GM21528 (cell line): ENCODE results near the gene IL6ST.
"Not testable (repeated sequence)": the region's sequence is repeated elsewhere in the genome, so short reads cannot be mapped to it uniquely, and the experiment has no call there.

Experiments used
- ATAC-seq: cut with Tn5 transposase; IDR thresholded peaks from one replicate; pipeline ENCODE4 v1.9.1; 2021; ENCODE audit warnings: mild to moderate bottlenecking, moderate library complexity; ENCODE audit not compliant: unreplicated experiment, low FRiP score

Gene IL6ST

DNA sequence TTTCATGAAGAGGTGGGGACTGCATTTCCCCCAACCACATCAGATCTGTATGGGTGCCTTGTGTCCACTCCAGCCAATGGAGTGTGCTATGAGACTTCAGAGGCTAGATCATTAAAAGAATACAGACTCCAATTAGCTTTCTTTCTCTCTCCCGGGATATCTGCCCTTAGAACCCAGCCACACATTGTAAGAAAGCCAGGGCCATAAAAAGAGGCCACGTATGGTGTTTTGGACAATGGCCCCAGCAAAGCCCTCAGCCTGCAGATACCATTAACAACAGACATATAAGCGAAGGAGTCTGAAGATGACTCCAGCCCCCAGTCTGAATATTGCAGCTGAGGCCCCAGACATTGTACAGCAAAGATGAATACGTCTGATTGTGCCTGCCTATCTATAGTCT is 21.5 kb downstream of the IL6ST start:
- no peak for ATAC-seq

DNA sequence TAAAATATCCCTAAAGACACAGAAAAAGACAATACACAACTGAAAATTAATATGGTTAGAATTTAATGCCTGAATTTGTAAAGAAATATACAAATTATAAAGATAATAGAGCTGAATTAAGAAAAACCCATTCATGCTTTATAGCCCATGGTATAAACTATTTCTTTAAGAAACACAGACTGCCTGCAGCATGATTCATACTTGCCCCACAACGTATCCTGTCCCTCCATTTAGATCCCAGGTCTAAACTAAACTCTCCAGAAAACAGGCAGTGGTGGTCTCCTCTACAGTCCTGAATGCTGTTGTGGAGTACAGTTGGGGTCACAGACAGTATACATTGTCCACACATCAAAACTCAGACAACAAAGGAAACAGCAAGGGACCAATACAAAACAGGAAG is 24.8 kb downstream of the IL6ST start:
- no peak for ATAC-seq

DNA sequence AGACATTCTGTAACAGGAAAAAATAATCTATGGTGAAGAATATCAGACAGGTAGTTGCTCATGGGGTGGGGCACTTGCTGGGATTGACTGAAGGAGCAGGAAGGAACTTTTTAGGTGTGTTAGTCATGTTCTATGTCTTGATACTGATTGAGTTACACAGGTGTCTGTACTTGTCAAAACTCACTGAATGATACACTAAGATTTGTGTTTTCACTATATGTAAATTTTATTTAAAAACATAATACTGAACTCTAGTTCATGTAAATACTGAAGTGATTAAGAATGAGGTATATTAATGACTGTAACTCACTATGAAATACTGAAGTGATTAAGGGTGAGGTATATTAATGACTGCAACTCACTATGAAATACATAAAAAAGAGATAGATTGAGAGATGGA is 28.5 kb downstream of the IL6ST start:
- no peak for ATAC-seq

DNA sequence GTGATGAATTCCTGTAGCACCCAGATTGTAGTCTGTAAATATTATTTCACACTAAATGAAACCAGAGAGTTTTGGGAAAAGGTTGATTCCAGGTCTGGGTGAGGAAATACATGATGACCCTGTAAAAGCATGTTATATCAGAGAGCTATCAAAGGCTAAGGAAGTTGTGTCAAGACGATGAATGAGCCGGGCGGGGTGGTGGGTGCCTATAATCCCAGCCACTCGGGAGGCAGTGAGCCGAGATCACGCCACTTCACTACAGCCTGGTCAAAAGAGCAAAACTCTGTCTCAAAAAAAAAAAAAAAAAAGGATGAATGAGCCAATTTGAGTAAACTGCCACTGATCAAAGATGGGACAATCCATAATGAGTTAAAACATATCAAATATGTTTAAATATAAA is 29.2 kb downstream of the IL6ST start:
- ATAC-seq: no peak

DNA sequence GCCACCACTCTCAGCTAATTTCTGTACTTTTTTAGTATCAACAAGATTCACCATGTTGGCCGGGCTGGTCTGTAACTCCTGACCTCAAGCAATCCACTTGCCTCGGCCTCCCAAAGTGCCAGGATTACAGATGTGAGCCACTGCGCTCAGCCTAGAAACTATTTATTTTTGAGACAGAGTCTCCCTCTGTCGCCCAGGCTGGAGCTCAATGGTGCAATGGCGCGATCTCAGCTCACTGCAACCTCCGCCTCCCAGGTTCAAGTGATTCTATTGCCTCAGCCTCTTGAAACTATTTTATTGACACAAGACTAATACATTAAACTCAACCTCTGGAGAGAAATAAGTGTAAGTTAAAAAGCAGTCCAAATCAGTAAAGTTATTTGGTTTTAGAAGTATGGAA is 34.0 kb downstream of the IL6ST start:
- ATAC-seq: no peak

DNA sequence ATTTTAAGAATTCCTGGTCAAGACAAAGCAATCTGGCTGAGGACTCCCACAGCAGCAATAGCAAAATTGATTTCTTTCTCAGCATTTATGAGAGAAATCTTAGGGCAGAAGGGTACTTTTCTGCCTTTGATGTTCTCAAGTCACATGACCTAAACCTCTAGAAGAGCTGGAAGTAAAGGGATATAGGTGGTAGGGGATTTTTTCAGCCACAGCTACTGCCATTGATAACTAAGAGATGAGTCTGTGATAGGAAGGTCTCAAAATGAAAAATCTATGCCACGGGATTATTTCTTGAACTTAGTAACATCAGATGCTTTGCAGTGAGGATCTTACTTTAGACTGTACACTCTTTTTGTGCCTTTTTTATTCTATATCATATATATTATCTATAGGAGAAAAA is 35.6 kb downstream of the IL6ST start:
- no peak for ATAC-seq

DNA sequence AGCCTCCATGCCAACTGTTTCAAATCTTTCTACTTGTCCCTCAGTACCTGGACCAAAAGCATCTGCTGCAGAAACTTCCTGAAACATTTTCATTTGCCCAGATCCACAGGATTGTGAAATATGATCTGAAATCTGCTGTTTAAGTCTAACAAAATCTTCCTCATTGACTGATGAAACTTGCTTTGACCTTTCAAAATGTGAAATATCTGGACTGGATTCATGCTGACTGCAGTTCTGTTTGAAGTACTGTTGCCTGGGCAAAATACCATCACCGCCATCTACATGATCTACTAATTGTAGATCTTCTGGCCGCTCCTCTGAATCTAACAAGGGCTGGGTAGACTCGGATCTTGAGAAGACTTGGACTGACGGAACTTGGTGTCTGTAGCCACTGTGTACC is 53.6 kb downstream of the IL6ST start:
- not testable (repeated sequence) for ATAC-seq

DNA sequence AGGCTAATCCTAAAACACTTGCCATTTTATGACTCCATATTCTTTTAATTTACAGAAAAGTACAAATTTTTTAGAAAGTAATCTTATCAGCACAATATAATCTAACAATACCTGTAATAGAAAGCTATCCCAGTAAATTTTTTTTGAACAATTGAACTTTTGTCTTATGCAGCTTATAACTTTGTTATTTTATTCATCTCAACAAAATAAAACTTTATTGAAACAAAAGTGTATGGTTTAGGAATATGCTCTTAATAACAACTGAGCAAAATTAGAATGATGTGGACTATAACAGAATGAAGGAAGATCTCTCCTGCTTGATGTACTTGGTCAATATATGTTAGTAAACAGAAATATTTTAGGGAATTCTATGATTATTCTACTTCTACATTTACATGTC is 57.2 kb downstream of the IL6ST start:
- ATAC-seq: not testable (repeated sequence)

DNA sequence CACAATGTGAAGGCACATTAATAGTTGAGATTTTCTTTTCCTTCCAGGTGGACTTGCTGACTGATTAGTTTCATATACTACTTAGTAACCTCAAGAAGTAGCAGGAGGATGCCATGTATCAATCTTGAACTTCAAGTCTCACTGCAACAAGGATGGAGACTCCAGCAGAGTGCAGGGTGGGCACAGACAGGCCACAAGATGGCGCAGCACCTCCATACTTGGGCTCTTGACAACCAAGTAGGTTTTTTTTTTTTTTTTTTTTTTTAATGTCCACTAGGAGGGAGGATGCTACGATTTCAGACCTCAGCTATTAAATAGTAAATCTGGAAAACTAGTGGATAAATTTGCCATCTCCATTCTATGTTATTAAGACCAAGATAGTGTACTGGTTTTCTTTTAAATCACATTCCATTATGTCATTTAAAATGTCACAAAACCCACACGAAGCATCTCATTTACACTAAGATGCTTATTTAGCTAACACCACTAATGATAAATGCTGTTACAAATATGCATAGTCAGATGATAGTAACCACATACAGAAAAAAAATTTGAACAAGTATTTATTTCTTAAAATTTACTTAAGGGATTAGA is 58.6 kb downstream of the IL6ST start:
- no peak for ATAC-seq

DNA sequence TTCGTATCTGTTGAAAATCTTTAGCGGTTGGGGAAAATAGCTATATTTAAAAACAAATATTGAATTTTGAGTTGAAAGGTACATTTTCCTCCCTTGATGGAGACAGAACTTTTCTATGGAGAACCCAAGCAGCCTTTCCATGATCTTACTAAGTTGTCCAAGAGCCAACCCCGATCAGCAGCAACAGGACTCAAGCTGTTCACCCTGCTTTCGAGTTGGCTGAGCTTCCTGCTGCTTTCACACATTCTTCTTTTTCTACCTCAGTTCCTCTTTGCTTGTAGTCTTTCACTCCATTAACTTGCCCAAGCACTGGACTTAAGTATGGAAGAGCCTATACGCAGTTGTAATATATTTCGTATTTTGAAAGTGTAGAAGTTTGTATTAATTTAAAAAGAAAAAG is 59.4 kb downstream of the IL6ST start:
- no peak for ATAC-seq

DNA sequence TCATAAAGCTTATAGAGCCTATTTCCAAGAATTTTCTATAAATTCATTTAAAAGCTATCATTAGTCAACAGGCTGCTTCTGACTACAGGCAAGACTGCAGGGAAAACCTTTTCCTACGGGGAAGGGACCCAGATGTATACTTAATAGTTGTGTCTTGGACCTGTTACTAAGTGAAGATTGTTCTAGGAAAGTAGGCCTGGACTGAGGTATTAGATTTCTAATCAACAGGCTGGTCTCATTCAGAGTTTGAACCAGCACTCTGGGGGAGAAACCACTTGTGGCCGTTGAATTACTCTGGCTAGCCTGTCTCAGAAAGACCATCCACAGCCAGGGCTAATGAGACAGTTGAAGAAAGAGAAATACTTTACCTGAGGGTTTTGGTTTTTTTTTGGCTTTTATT is 60.0 kb downstream of the IL6ST start:
- no peak for ATAC-seq

DNA sequence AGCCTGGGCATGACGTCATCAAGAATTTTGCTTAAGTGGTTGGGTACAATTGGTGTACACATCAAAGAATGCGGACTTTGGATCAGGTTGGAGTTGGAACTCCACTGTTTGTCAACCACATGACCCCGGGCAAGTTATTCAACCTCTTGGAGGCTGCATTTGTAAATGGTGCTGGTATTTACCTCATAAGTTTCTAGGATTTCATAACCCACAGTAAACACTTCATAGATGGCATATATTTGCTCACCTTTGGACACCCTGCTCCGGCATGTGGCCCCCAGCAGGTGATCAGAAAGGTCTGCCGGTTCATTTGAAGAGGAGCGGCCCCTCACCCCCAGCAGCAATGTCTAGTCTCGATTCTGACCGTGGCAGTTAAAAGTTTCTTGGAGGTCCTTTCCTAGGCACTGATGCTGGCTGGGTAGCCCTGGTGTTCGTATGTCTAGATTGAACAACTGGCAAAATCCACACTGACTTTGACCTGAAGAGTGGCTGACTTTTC is 60.6 kb downstream of the IL6ST start:
- no peak for ATAC-seq

DNA sequence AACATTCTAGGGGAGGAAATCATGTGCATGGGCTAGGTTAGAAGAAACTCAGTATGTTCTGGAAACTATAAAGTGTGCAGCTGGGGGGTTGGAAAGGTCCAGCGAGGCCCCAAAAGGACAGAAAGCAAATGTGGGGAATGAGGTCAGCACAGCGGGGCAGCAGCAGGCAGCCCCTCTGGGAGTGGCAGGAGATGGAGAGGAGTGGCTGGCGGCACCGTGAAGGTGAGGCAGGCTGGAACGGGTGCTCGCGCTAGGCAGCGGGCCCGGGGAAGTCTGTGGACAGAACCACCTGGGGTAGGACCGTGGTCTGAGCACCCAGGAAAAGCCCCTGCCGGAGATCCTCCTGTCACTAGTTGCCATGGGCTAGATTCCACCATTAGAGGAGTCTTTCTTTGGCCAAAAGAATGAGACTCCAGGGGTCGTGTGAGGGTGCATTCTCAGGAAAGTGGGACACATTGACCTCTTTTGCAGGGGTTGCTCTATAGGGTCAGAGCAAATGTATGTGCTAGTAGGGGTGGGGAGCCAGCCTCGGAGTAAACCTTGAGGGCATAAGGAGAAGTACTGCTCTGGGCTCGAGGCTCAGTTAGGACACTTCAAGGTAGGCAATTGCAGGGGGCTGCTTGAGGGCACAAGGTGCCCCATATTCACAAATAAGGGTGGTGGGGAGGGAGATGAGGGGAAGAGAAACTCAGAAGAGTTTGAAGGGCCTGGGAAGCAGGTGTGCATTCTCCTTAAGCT is 61.2 kb downstream of the IL6ST start:
- no peak for ATAC-seq

DNA sequence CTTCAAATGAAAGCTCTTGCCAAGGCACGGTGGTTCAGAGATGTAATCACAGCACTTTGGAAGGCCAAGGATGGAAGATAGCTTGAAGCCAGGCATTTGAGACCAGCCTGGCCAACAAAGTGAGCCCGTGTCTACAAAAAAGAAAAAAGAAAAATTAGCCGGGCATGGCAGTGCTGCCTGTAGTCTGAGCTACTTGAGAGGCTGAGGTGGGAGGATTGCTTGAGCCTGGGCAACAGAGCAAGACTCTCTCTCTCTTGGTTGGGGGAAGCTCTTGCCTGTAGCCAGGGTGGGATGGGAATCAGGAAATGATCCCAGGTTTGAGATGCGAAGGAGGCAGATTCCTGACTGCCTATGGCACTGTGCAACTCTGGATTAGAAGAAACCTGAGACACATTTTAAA is 62.1 kb downstream of the IL6ST start:
- no peak for ATAC-seq

DNA sequence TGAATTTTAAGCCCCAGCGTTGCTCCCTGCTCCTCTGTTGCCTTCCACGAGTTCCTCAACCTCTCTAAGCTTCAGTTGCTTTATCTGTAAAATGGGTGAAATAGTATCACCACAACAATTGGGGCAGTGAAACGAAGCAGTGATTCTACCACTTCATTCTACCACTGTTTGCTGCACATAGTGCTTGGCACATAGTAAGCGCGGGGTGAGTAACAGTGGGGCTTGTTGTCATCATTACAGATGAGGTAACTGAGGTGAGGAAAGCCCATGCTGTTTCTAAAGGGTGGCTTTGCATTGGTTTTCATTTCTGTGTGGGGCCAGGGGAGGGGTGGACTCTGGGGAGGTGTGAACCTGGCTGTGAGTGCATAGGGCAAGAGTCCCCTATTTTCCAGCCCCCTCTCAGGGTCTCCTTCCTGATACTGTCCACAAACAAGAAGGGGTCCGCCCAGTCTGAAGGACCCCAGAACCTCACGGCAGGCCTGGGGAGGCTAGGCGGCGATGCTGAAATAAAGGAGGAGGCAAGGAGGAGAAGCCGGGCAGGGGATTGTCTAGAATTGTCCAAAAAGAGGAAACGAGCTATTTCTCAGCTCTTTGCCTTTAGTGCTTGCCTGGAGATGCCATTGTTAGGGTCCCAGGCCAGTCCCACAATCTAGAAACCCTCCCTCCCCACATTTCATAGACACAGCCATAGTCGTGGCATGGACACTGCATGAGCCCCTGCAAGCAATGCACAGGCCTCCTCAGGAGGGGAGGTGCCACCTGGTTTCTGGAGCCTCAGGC is 65.6 kb downstream of the IL6ST start:
- ATAC-seq: no peak

DNA sequence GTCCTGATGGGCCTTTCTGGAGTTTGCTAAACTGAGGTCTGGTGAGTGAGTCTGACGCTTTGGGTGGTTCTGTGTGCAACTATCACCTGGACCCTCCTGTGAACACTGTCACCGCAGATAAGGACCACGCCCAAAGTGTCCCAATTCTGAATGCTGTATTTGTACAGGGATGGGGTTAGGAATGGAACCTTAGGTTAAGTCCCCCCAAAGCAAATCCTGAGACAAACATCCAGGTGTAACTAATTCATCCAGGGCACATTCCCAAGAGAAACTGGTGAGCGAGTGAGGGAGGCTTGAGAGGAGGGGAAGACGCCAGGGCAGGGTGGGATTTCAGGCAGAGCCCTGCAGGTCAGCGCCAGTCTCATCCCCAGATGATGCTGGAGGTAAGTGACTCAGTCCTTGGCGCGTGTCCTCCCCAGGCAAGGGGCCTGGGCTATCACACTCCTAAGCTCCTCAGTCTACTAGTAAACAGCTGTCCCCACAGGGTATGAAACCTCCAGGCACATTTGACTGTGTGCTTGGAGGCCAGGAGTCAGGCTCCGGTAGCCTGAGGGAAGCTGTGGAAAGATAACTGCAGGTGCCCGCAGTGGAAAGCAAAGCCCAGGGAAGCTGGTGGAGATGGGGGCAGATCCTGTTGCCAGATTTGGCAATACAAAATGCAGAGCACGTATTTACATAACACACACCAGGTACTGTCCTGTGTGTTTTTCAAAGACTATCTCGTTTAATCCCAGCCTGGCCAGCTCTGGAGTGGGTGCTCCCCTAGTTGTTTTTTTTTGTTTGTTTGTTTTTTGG is 66.7 kb downstream of the IL6ST start:
- ATAC-seq: no peak

DNA sequence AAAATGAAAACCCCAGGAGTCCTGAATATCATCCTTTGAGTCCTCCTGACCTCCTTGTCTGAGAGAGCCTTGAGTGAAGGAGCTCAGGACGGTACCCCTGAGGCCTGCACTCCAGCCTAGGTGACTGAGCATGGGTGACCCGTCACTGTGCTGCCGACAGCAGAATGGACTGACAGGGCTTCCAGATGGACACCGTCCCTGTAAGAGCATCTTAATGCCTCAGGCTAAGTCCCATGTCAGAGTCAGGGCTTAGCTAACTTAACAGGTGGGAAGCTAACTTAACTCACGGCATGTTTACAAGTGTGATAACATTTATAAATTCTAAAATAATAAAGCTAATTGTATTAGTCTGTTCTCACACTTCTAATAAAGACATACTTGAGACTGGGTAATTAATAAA is 68.3 kb downstream of the IL6ST start:
- no peak for ATAC-seq

DNA sequence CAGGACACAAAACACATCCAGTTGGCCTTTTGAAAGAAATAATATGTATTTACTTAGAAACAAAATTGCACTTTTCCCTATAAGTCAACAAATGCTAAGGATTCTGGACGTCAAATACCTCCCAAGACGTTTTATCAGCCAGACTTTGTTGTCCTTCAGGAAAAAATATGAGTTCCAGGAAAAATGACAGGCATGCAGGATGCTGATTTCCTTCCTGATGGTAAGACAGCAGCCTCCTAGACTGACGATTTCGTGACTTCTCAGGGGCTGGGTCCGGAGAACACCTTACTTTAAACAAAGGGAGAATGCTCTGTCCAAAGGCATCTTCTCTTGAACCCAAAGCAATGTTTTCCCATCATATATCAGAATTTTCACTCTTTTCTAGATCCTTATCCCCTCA is 69.1 kb downstream of the IL6ST start:
- no peak for ATAC-seq

DNA sequence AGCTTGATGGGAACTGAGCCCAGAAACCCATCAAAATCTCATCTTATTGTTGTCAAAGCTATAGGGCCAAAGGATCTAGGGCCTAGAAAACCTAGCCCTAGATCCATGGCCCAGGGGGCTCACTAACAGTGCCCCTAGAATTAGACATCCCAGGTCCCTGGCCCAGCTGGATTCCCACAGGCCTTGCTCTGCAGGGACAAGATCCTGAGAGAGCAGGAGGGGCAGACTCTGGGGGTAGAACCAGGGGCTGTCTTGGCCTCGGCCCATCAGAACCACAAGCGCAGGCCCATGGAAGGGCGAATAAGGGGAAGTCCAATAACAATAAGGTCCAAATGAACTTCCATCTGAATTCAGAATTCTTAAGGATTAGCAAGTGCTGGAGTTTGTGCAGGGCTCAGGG is 69.6 kb downstream of the IL6ST start:
- no peak for ATAC-seq

DNA sequence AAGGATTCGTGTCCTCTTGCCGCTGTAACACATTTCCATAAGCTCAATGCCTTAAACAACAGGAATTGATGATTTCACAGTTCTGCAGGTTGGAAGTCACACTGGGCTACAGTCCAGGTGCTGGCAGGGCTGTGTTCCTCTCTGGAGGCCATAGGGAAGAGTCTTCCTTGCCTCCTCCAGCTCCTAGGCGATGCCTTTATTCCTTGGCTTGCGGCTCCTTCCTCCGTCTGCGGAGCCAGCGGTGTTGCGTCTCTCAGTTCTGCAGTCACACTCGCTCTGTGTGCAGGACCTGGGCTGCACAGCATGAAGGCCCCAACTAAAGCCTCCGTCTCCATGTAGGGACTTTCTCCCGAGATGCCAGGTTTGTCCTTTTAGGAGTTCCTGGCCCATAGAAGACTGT is 70.0 kb downstream of the IL6ST start:
- ATAC-seq: no peak
